ENCODE measurements around the gene TREH.

Gene TREH

GRCh38 chr11:118703563-118704106 is 24.2 kb upstream of the TREH start:
- TF ChIP-seq TAF1 (IDR thresholded peaks at IDR 0.05; ENCODE audit: borderline replicate concordance, insufficient read depth, low read length) (no peak), POLR2AphosphoS5 (IDR thresholded peaks at IDR 0.05; ENCODE audit: low read depth, low read length) (no peak), FOXP2 (optimal IDR thresholded peaks at IDR 0.05; ENCODE audit: borderline replicate concordance, extremely low read depth, extremely low read length, insufficient read depth) (no peak), SIN3A (IDR thresholded peaks at IDR 0.05; ENCODE audit: borderline replicate concordance, insufficient read depth, low read length) (no peak)
- TF ChIP-seq, protein P1, sequence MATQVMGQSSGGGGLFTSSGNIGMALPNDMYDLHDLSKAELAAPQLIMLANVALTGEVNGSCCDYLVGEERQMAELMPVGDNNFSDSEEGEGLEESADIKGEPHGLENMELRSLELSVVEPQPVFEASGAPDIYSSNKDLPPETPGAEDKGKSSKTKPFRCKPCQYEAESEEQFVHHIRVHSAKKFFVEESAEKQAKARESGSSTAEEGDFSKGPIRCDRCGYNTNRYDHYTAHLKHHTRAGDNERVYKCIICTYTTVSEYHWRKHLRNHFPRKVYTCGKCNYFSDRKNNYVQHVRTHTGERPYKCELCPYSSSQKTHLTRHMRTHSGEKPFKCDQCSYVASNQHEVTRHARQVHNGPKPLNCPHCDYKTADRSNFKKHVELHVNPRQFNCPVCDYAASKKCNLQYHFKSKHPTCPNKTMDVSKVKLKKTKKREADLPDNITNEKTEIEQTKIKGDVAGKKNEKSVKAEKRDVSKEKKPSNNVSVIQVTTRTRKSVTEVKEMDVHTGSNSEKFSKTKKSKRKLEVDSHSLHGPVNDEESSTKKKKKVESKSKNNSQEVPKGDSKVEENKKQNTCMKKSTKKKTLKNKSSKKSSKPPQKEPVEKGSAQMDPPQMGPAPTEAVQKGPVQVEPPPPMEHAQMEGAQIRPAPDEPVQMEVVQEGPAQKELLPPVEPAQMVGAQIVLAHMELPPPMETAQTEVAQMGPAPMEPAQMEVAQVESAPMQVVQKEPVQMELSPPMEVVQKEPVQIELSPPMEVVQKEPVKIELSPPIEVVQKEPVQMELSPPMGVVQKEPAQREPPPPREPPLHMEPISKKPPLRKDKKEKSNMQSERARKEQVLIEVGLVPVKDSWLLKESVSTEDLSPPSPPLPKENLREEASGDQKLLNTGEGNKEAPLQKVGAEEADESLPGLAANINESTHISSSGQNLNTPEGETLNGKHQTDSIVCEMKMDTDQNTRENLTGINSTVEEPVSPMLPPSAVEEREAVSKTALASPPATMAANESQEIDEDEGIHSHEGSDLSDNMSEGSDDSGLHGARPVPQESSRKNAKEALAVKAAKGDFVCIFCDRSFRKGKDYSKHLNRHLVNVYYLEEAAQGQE (IDR thresholded peaks at IDR 0.05; ENCODE audit: insufficient read depth in 1 of 2, low read depth in 2 of 2, low read length in 2 of 2): peak in 1 of 2 experiments; percentile 43; a peak in 1 of 4 replicates

GRCh38 chr11:118699506-118700220 is 20.2 kb upstream of the TREH start:
- no peak for TF ChIP-seq TAF1 (IDR thresholded peaks at IDR 0.05; ENCODE audit: borderline replicate concordance, insufficient read depth, low read length)
- TF ChIP-seq POLR2AphosphoS5 (IDR thresholded peaks at IDR 0.05; ENCODE audit: low read depth, low read length): no peak
- TF ChIP-seq FOXP2 (optimal IDR thresholded peaks at IDR 0.05; ENCODE audit: borderline replicate concordance, extremely low read depth, extremely low read length, insufficient read depth): no peak
- TF ChIP-seq, protein P1 (IDR thresholded peaks at IDR 0.05; ENCODE audit: insufficient read depth in 1 of 2, low read depth in 2 of 2, low read length in 2 of 2): no peak

- no peak for TF ChIP-seq SIN3A (IDR thresholded peaks at IDR 0.05; ENCODE audit: borderline replicate concordance, insufficient read depth, low read length)
- TF ChIP-seq, protein P1 (IDR thresholded peaks at IDR 0.05; ENCODE audit: insufficient read depth in 1 of 2, low read depth in 2 of 2, low read length in 2 of 2): no peak
- TF ChIP-seq TAF1 (IDR thresholded peaks at IDR 0.05; ENCODE audit: borderline replicate concordance, insufficient read depth, low read length): no peak
- TF ChIP-seq POLR2AphosphoS5 (IDR thresholded peaks at IDR 0.05; ENCODE audit: low read depth, low read length): no peak
- TF ChIP-seq FOXP2 (optimal IDR thresholded peaks at IDR 0.05; ENCODE audit: borderline replicate concordance, extremely low read depth, extremely low read length, insufficient read depth): no peak
Observed at GRCh38 chr11:118697346-118697745, 17.9 kb upstream of the TREH start.

DNA sequence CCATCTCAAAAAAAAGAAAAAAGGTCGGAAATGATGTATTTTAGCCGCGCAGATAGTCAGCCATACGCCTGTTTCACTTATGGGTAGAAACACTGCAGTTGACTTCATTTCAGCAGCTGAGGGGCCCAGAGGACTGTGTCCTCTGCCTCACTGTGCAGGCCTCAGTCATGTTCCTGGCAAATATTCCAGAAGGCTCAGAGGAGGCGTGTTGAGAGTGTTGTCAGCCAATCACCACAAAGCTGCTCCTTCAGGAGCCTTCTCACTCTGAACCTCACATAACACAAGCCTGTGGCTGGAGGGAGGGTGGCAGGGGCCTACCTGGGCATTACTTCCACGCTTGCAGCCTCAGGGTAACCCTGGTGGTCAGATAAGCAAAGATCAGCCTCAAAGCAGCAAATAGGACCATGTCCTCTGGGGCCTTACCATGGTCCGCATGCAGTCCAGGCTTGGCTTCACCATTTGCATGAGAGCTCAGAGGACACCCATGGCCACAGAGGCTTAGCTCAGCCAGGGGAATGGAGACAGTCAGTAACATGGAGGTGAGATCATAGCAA is 17.3 kb upstream of the TREH start:
- TF ChIP-seq TAF1 (IDR thresholded peaks at IDR 0.05; ENCODE audit: borderline replicate concordance, insufficient read depth, low read length) (no peak), POLR2AphosphoS5 (IDR thresholded peaks at IDR 0.05; ENCODE audit: low read depth, low read length) (no peak), FOXP2 (optimal IDR thresholded peaks at IDR 0.05; ENCODE audit: borderline replicate concordance, extremely low read depth, extremely low read length, insufficient read depth) (no peak), SIN3A (IDR thresholded peaks at IDR 0.05; ENCODE audit: borderline replicate concordance, insufficient read depth, low read length) (no peak)
- TF ChIP-seq, protein P1 (IDR thresholded peaks at IDR 0.05; ENCODE audit: insufficient read depth in 1 of 2, low read depth in 2 of 2, low read length in 2 of 2): no peak
